Osteocyte (in vitro differentiated cells): ENCODE measurements around the gene BMP8B. TPM values are rescaled to one million over a fixed set of nuclear protein-coding genes. Genes with fewer than 3 reads are reported as not detected.
A peak's percentile ranks its signal among the peaks of the same experiment; 100 is the strongest.

Source experiments
- DNase-seq: peaks from one replicate; pipeline ENCODE4 v3.0.0; 2021; ENCODE audit warnings: mixed read lengths; ENCODE audit not compliant: unreplicated experiment; ENCODE audit errors: extremely low spot score
- H3K27ac Mint-ChIP-seq: one replicate; pipeline ENCODE4 v1.8.0; 2021; ENCODE audit warnings: mild to moderate bottlenecking, mixed read lengths; ENCODE audit not compliant: unreplicated experiment
- H3K27me3 Mint-ChIP-seq: one replicate; pipeline ENCODE4 v1.8.0; 2021; ENCODE audit warnings: mixed read lengths; ENCODE audit not compliant: unreplicated experiment
- H3K36me3 Mint-ChIP-seq: one replicate; pipeline ENCODE4 v1.8.0; 2021; ENCODE audit warnings: mixed read lengths; ENCODE audit not compliant: unreplicated experiment
- H3K4me1 Mint-ChIP-seq: one replicate; pipeline ENCODE4 v1.8.0; 2021; ENCODE audit warnings: mixed read lengths; ENCODE audit not compliant: unreplicated experiment
- H3K4me3 Mint-ChIP-seq: one replicate; pipeline ENCODE4 v1.8.0; 2021; ENCODE audit warnings: mild to moderate bottlenecking, moderate library complexity, mixed read lengths; ENCODE audit not compliant: unreplicated experiment
- H3K9me3 Mint-ChIP-seq: one replicate; pipeline ENCODE4 v1.8.0; 2021; ENCODE audit warnings: mixed read lengths; ENCODE audit not compliant: unreplicated experiment
- CTCF ChIP-seq: fragments of 200-600 bp; sonication (generic); IDR thresholded peaks from 2 replicates; pipeline ENCODE4 v1.5.0; 2021; ENCODE audit warnings: antibody characterized with exemption, mild to moderate bottlenecking, moderate library complexity
- total RNA-seq: library from RNA; stranded (reverse); gene quantifications from 2 replicates; pipeline ENCODE4 v1.2.1, GENCODE V29; 2021

The BMP8B gene
- total RNA-seq, 1 donor from 2014 or later: 0.08 TPM

GRCh38 chr1:39752703-39753102 is 36.0 kb downstream of the BMP8B start:
- H3K27me3 Mint-ChIP-seq: no peaks in the 10 kb centered on the region

DNA sequence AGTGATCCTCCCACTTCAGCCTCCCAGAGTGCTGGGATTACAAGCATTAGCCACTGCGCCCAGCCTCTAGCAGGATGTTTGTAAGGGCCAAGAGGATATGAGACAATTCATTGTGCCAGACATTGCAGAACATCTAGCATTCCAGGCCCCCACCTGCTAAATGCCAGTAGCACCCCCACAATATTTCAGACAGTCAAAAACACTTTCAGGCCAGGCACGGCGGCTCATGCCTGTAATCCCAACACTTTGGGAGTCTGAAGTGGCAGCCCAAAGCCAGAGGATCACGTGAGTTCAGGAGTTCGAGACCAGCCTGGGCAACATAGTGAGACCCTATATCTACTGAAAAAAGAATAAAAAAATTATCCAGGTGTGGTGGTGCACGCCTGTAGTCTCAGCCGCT is 37.1 kb downstream of the BMP8B start:
- H3K4me1 Mint-ChIP-seq: no peaks in the 10 kb centered on the region
- H3K9me3 Mint-ChIP-seq: no peaks in the 10 kb centered on the region
- no peak for TF ChIP-seq CTCF
- peak; percentile 32 for DNase-seq
- no peaks in the 10 kb centered on the region for H3K27me3 Mint-ChIP-seq
- H3K27ac Mint-ChIP-seq: no peak overlapping the region
- peaks cover 55% of the 10 kb centered on the region for H3K36me3 Mint-ChIP-seq
- no peak overlapping the region for H3K4me3 Mint-ChIP-seq

More at GRCh38 chr1:39752703-39753102, 36.0 kb downstream of the BMP8B start:
- no peaks in the 10 kb centered on the region for H3K9me3 Mint-ChIP-seq
- H3K4me1 Mint-ChIP-seq: no peaks in the 10 kb centered on the region
- H3K4me3 Mint-ChIP-seq: no peak overlapping the region
- no peak overlapping the region for H3K27ac Mint-ChIP-seq
- peaks cover 53% of the 10 kb centered on the region for H3K36me3 Mint-ChIP-seq
- DNase-seq: peak; percentile 54
- no peak for TF ChIP-seq CTCF

DNA sequence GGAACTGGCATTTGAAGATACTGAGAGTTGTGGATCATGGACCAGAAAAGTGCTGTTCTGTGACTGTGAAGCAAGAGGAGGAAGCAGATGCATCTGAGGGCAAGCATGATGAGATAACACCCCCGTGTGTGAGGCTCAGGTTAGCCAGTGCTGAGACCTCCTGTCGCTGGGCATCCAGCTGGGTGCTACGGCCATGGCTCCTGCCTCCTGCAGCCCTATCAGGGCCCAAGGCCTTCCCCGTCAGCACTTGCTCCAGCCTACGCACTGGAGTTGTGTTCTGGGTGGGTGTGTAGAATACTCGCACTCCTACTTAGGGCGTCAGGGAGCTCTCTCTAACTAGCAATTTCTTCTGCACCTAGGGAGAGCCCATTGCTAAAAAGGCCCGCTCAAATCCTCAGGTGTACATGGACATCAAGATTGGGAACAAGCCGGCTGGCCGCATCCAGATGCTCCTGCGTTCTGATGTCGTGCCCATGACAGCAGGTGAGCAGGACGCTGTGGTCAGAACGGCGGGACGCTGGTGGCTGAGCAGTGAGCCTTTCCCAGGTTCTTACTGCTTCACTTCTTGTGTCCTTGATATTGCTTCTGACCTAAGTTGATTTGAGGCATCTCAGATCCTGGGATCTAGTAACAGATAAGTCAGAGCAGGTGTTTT is 43.5 kb downstream of the BMP8B start:
- Mint-ChIP-seq H3K27ac (no peak overlapping the region), H3K4me1 (peaks cover 5% of the 10 kb centered on the region), H3K36me3 (peaks cover 58% of the 10 kb centered on the region), H3K9me3 (no peaks in the 10 kb centered on the region), H3K4me3 (no peak overlapping the region), H3K27me3 (no peaks in the 10 kb centered on the region)
- peak; percentile 80 for DNase-seq
- TF ChIP-seq CTCF: no peak

DNA sequence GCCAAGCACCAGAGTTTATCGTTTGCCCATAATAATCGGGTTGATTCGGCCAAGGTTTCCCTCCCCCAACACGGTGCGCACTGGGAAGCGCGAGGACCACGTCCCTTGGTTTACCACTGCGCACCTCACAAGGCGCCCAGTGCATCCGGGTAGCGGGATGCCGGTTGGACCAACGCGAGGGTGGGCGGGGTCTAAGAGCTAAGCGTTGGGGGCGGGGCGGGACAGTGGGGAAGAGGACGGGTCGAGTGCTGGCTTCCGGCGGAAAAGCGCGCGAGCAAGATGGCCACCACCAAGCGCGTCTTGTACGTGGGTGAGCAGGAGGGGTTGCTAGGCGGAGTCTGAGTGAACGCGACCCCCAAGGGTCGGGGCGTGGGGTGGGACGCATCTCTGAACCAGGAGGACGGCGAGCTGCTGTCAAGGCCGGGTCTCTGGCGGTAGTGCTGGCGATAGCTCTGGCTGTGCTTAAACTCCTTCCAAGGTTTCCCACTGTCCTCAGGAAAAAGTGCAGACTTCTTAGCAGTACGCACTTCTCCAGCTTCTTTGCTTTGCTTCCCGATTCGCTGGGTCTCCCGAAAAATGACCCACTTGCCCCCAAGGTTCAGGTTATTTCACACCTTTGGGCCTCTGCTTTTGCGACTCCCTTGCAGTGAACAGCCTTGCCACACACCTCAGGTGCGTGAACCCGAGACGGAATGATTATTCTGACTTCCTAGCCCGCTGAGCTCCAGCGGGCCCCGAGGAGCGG is 49.9 kb downstream of the BMP8B start, which contains the start of gene PPIE:
Gene PPIE, plus strand, starts transcription at position 261 of the 745 bp plus-strand sequence. Its CDS starts 19 bp downstream, at position 280.
- Mint-ChIP-seq H3K36me3 (peaks cover 16% of the 10 kb centered on the region), H3K4me3 (peak within 1 kb of the TSS; percentile 96), H3K27me3 (peaks cover 17% of the 10 kb centered on the region), H3K9me3 (no peaks in the 10 kb centered on the region), H3K27ac (peak within 1 kb of the TSS; percentile 90), H3K4me1 (peaks cover 21% of the 10 kb centered on the region)
- DNase-seq: peak; percentile 95
- TF ChIP-seq CTCF: no peak

DNA sequence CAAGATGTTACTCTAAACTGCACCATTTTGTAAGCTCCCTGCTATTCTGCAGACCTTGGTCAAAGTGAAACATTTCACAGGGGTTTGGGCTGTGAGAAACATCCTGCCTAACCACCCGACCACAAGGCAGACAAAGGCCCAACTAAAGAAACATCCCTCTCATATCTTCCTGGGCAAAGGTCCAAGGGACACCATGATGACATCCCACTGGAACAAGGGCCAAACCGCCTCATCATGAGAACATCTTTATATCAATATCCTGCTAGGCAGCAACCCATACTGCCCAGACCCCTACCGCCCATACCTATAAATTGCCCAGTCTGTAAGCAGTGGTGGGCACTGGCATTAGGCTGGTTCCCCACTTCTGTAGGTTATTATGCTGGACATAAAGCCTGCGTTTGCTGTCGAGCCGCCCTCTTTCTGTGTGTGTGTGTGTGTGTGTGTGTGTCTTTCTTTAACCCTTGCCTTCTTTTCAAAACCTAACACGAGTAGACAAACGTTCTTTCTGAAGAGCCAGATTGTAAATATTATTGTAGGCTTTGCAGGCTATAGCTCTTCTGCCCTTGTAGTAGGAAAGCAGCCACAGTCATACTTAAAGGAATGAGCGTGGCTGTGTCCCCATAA is 51.0 kb downstream of the BMP8B start:
- Mint-ChIP-seq H3K9me3 (no peaks in the 10 kb centered on the region), H3K4me3 (peak overlapping the region; percentile 96), H3K4me1 (peaks cover 21% of the 10 kb centered on the region), H3K27ac (no peak overlapping the region), H3K36me3 (peaks cover 13% of the 10 kb centered on the region), H3K27me3 (peaks cover 29% of the 10 kb centered on the region)
- DNase-seq: no peak
- TF ChIP-seq CTCF: no peak
